GM18867 (cell line): Measurements from ENCODE around the gene TTC28.

ENCODE experiments used
- ATAC-seq: cut with Tn5 transposase; IDR thresholded peaks from one replicate; pipeline ENCODE4 v1.9.1; 2021; ENCODE audit warnings: mild to moderate bottlenecking, moderate library complexity; ENCODE audit not compliant: unreplicated experiment

TTC28 gene

GRCh38 chr22:27959335-27960090 is 720.1 kb downstream of the TTC28 start:
- no peak for ATAC-seq

GRCh38 chr22:27952779-27953178 is 726.9 kb downstream of the TTC28 start:
- no peak for ATAC-seq

- ATAC-seq: no peak
Measured at GRCh38 chr22:27952091-27952490, 727.5 kb downstream of the TTC28 start.

- ATAC-seq: no peak
Measured at GRCh38 chr22:27949421-27949820, 730.2 kb downstream of the TTC28 start.

- ATAC-seq: no peak
Measured at GRCh38 chr22:27948569-27948968, 731.1 kb downstream of the TTC28 start.

GRCh38 chr22:27947448-27947847 is 732.2 kb downstream of the TTC28 start:
- ATAC-seq: no peak

GRCh38 chr22:27941143-27941542 is 738.5 kb downstream of the TTC28 start:
- ATAC-seq: no peak

- ATAC-seq: no peak
Measured at GRCh38 chr22:27937453-27937852, 742.2 kb downstream of the TTC28 start.

- ATAC-seq: no peak
Measured at GRCh38 chr22:27935897-27936296, 743.7 kb downstream of the TTC28 start.

- no peak for ATAC-seq
Measured at GRCh38 chr22:27934069-27934468, 745.6 kb downstream of the TTC28 start.

GRCh38 chr22:27933186-27933983 is 746.3 kb downstream of the TTC28 start:
- ATAC-seq: no peak

- ATAC-seq: no peak
Measured at GRCh38 chr22:27930331-27931060, 749.1 kb downstream of the TTC28 start.
